ENCODE data around the gene RAPGEF2. TPM values are rescaled to one million over a fixed set of nuclear protein-coding genes. Genes with fewer than 3 reads are reported as not detected.

Gene RAPGEF2
- total and polyA plus RNA-seq, 11 donors: 10.6 to 75.9 (median 51.2) TPM

- Histone ChIP-seq H3K36me3 (peaks cover 0 to 24% (median 0%) of the 10 kb centered on the region in 9 donors), H3K27ac (peak overlapping the region in 9 of 12 donors; percentile 2 to 85 (median 39)), H3K4me1 (peaks cover 6 to 76% (median 41%) of the 10 kb centered on the region in 12 donors), H3K27me3 (no peaks in the 10 kb centered on the region), H3K9me3 (no peaks in the 10 kb centered on the region), H3K4me3 (no peak overlapping the region)
- no peak for DNase-seq
- intact Hi-C loops (cut with DNase I): loop anchor here in 1 of 10 donors (5.0 kb wide), 1 partner anchor 33 kb away; no protein-coding TSS in a partner anchor
- WGBS, 4 donors: 78 to 89% (median 86%) methylated on average over 2 of the region's 2 CpGs
- TF ChIP-seq CTCF (IDR thresholded peaks at IDR 0.05) (no peak), POLR2A (IDR thresholded peaks at IDR 0.05) (no peak)
- ATAC-seq: no peak
These were observed 136.8 kb downstream of the RAPGEF2 start for GRCh38 chr4:159239629-159240028.

GRCh38 chr4:159240046-159240445 is 137.2 kb downstream of the RAPGEF2 start:
- peaks cover 0 to 25% (median 0%) of the 10 kb centered on the region in 9 donors for H3K36me3 ChIP-seq
- intact Hi-C loops (cut with DNase I): no loop called here
- DNase-seq (no peak), ATAC-seq (no peak)
- H3K4me3 ChIP-seq: peak overlapping the region in 2 of 12 donors; percentile 8 to 36
- WGBS, 4 donors: 78 to 95% (median 84%) methylated on average over 4 of the region's 4 CpGs
- peak overlapping the region in 11 of 12 donors; percentile 2 to 85 (median 36) for H3K27ac ChIP-seq
- no peaks in the 10 kb centered on the region for H3K9me3 ChIP-seq
- peaks cover 6 to 71% (median 39%) of the 10 kb centered on the region in 12 donors for H3K4me1 ChIP-seq
- H3K27me3 ChIP-seq: no peaks in the 10 kb centered on the region
- TF ChIP-seq POLR2A (IDR thresholded peaks at IDR 0.05): no peak
- TF ChIP-seq CTCF (IDR thresholded peaks at IDR 0.05): no peak

- no peak for TF ChIP-seq CTCF (IDR thresholded peaks at IDR 0.05)
- no peak for TF ChIP-seq POLR2A (IDR thresholded peaks at IDR 0.05)
- WGBS, 4 donors: 69 to 84% (median 72%) methylated on average over 3 of the region's 3 CpGs
- ATAC-seq (peak; percentile 5 to 49 (median 39)), DNase-seq (no peak)
- Histone ChIP-seq H3K27ac (peak overlapping the region in 11 of 12 donors; percentile 14 to 85 (median 35)), H3K4me1 (peaks cover 6 to 65% (median 33%) of the 10 kb centered on the region in 12 donors), H3K9me3 (no peaks in the 10 kb centered on the region), H3K27me3 (no peaks in the 10 kb centered on the region), H3K36me3 (peaks cover 0 to 25% (median 0%) of the 10 kb centered on the region in 9 donors), H3K4me3 (peak overlapping the region in 2 of 12 donors; percentile 8 to 36)
- intact Hi-C loops (cut with DNase I): no loop called here
These were observed 137.8 kb downstream of the RAPGEF2 start for GRCh38 chr4:159240687-159241086.

- intact Hi-C loops (cut with DNase I): no loop called here
- no peak for DNase-seq
- Histone ChIP-seq H3K27me3 (no peaks in the 10 kb centered on the region), H3K9me3 (no peaks in the 10 kb centered on the region), H3K36me3 (peaks cover 0 to 25% (median 0%) of the 10 kb centered on the region in 9 donors), H3K4me1 (peaks cover 6 to 51% (median 28%) of the 10 kb centered on the region in 12 donors), H3K27ac (peak overlapping the region in 3 of 12 donors; percentile 6 to 85 (median 10)), H3K4me3 (peak overlapping the region in 1 of 12 donors; percentile 36)
- TF ChIP-seq CTCF (IDR thresholded peaks at IDR 0.05): no peak
- no peak for TF ChIP-seq POLR2A (IDR thresholded peaks at IDR 0.05)
- no peak for ATAC-seq
These were observed 139.5 kb downstream of the RAPGEF2 start for GRCh38 chr4:159242427-159242826.
